Adrenal gland (tissue), 5 donors: Measurements from ENCODE around the gene ANO2.

Experiments used
- CTCF ChIP-seq, 6 experiments: fragments of 450-650 bp in 4 of 6; fragments of 200-600 bp in 2 of 6; sonication (generic) in 1 of 6; IDR thresholded peaks; 1 replicate in 5 of 6; 2 replicates in 1 of 6; pipeline versions ENCODE4 v1.5.1 to v1.8.0; 2016 to 2021; ENCODE audit warnings: antibody characterized with exemption in 6 of 6, mild to moderate bottlenecking in 2 of 6, moderate library complexity in 1 of 6
- POLR2A ChIP-seq, 2 donors: fragments of 450-650 bp; IDR thresholded peaks; one replicate each; pipeline ENCODE4 v1.6.1; 2017; ENCODE audit warnings: antibody characterized with exemption in 2 of 2, mild to moderate bottlenecking in 2 of 2, moderate library complexity in 1 of 2
- donor health status: DM: no; HTN: no; CAD: no.

DNA sequence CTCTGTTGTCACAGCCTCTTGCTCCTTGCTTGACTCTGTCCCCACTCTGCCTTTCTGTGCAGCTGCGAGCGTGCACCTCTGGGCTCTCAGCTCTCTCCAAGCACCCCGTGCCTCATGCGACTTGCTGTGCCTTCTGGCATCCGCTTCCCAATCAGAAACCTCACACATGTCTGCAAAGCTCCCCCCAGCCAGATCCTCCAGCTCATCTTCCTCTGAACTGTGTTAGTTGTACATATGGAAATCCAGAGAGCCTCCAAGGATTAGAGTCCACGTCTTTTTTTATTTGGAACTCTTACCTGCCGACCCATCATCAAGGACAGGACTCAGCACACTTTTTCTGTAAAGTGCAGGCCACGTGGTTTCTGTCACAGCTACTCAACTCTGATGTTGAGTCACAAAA, 70.5 kb downstream of the ANO2 start:
- TF ChIP-seq CTCF (IDR thresholded peaks at IDR 0.05) (no peak), POLR2A (IDR thresholded peaks at IDR 0.05) (no peak)
